ENCODE measurements around the gene AKAP1. TPM values are rescaled to one million over a fixed set of nuclear protein-coding genes. Genes with fewer than 3 reads are reported as not detected.

The AKAP1 gene
- total and polyA plus RNA-seq, 2 of the 8 experiments (the other 6 are each of a cell fraction or from before 2014, with no cell fraction given): 120 to 156 TPM

DNA sequence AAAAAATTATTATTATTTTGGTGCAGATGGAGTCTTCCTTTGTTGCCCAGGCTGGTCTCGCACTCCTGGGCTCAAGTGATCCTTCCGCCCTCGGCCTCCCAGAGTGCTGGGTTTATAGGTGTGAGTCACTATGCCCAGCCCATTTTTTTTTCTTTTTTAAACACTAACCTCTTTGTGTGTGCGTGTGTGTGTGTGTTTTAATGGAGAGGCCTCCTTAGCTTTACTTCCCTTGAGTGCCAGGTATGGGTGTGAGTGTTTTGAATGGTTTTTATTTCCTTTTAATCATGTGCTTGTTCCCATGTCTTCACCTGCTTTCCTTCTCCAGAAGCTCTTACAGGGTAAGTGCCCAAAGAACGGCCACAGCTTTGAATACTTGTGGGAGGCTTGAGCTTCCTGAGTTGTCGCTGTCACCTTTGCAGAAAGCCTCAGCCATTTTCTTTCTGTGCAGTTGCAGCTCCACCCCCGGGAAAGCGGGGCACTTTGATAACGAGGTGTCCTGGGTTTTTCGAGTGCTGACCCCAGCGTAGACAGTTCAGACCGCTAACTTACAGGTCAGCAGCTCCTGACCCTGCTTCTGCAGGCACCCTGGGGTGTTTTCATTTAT is 22.6 kb downstream of the AKAP1 start (continued):
- TF ChIP-seq, protein P1, sequence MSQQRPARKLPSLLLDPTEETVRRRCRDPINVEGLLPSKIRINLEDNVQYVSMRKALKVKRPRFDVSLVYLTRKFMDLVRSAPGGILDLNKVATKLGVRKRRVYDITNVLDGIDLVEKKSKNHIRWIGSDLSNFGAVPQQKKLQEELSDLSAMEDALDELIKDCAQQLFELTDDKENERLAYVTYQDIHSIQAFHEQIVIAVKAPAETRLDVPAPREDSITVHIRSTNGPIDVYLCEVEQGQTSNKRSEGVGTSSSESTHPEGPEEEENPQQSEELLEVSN (IDR thresholded peaks at IDR 0.05): no peak
- TF ChIP-seq SUZ12 (IDR thresholded peaks at IDR 0.05; ENCODE audit: low read length) (no peak), BACH1 (IDR thresholded peaks at IDR 0.05; ENCODE audit: low read length) (no peak)

Measured in H1 (cell line).